ENCODE measurements around the gene CSMD2.

CSMD2 gene

GRCh38 chr1:33577663-33578062 is 587.4 kb downstream of the CSMD2 start:
- no peak for DNase-seq

GRCh38 chr1:33576821-33577599 is 588.0 kb downstream of the CSMD2 start:
- DNase-seq: no peak

- no peak for DNase-seq
These were observed 589.6 kb downstream of the CSMD2 start for GRCh38 chr1:33575324-33575879.

- DNase-seq: no peak
These were observed 591.4 kb downstream of the CSMD2 start for GRCh38 chr1:33573661-33574060.

GRCh38 chr1:33572387-33572786 is 592.6 kb downstream of the CSMD2 start:
- DNase-seq: no peak

- no peak for DNase-seq
These were observed 595.7 kb downstream of the CSMD2 start for GRCh38 chr1:33569331-33569730.

- no peak for DNase-seq
These were observed 601.3 kb downstream of the CSMD2 start for GRCh38 chr1:33563699-33564098.

- DNase-seq: no peak
These were observed 602.5 kb downstream of the CSMD2 start for GRCh38 chr1:33562563-33562962.

- no peak for DNase-seq
These were observed 603.5 kb downstream of the CSMD2 start for GRCh38 chr1:33561576-33561975.

- DNase-seq: no peak
These were observed 604.4 kb downstream of the CSMD2 start for GRCh38 chr1:33560680-33561079.

GRCh38 chr1:33548721-33549120 is 616.3 kb downstream of the CSMD2 start:
- DNase-seq: no peak

GRCh38 chr1:33548319-33548718 is 616.7 kb downstream of the CSMD2 start:
- DNase-seq: no peak

GRCh38 chr1:33547576-33547975 is 617.5 kb downstream of the CSMD2 start:
- peak; percentile 54 for DNase-seq

- no peak for DNase-seq
These were observed 623.1 kb downstream of the CSMD2 start for GRCh38 chr1:33541966-33542365.

- no peak for DNase-seq
These were observed 627.1 kb downstream of the CSMD2 start for GRCh38 chr1:33537885-33538284.

GRCh38 chr1:33535334-33535733 is 629.7 kb downstream of the CSMD2 start:
- no peak for DNase-seq

- no peak for DNase-seq
These were observed 632.1 kb downstream of the CSMD2 start for GRCh38 chr1:33532936-33533335.

GRCh38 chr1:33532250-33532649 is 632.8 kb downstream of the CSMD2 start:
- no peak for DNase-seq

- DNase-seq: no peak
These were observed 635.1 kb downstream of the CSMD2 start for GRCh38 chr1:33529957-33530356.

GRCh38 chr1:33527934-33528333 is 637.1 kb downstream of the CSMD2 start:
- DNase-seq: no peak

GRCh38 chr1:33524586-33524985 is 640.4 kb downstream of the CSMD2 start:
- peak; percentile 22 for DNase-seq

GRCh38 chr1:33519240-33519884 is 645.7 kb downstream of the CSMD2 start:
- peak; percentile 6 for DNase-seq

- DNase-seq: no peak
These were observed 647.3 kb downstream of the CSMD2 start for GRCh38 chr1:33517596-33518250.
